K562 (cell line): ENCODE results near the gene PRKAG2. TPM values are rescaled to one million over a fixed set of nuclear protein-coding genes. Genes with fewer than 3 reads are reported as not detected.

Experiments
- BRD4 ChIP-seq: fragments of 200-600 bp; sonication (generic); IDR thresholded peaks from 2 replicates; pipeline ENCODE4 v1.6.1; 2017; ENCODE audit warnings: inconsistent platforms
- CBX5 ChIP-seq: IDR thresholded peaks from 2 replicates; pipeline ENCODE4 v1.6.1; 2014; ENCODE audit warnings: low read depth, borderline replicate concordance
- NCOA6 ChIP-seq: fragments of 450-650 bp; IDR thresholded peaks from 2 replicates; pipeline ENCODE4 v1.6.1; 2017; ENCODE audit warnings: mild to moderate bottlenecking
- POLR2AphosphoS5 ChIP-seq: IDR thresholded peaks from 2 replicates; pipeline ENCODE4 v1.6.1; 2011; ENCODE audit warnings: mild to moderate bottlenecking, low read depth, low read length, moderate library complexity; ENCODE audit not compliant: control insufficient read depth, insufficient read depth
- polyA plus RNA-seq, 8 experiments: library from polyadenylated mRNA; depleted of rRNA in 4 of 8; stranded (reverse) in 5 of 8; unstranded in 3 of 8; fragments of >200 nt; fragmentation: Nextera tagmentation in 2 of 8; fragmentation: Illumina TruSeq in 1 of 8; extraction: Ambion mirVana in 2 of 8; extraction: Trizol in 1 of 8; gene quantifications; 2 replicates each; pipeline versions ENCODE4 v1.2.1 to v1.2.3, GENCODE V29; 2011 to 2014; ENCODE audit warnings: inconsistent platforms in 1 of 8, missing spikeins in 1 of 8
- small RNA-seq: library from RNA; depleted of rRNA; stranded (forward); fragments of <200 nt; gene quantifications from one replicate; pipeline ENCODE3, GENCODE V24; 2014
- total RNA-seq, 7 experiments: library from RNA; depleted of rRNA in 6 of 7; stranded (reverse); fragments of >200 nt in 6 of 7; fragmentation: Illumina TruSeq in 2 of 7; extraction: Trizol in 2 of 7; gene quantifications; 2 replicates each; pipeline versions ENCODE4 v1.2.1 to v1.2.3, GENCODE V29; 2011 to 2021; ENCODE audit warnings: low replicate concordance in 1 of 7
- TF ChIP-seq, protein P1 (sequence below): fragments of 450-650 bp; IDR thresholded peaks from 2 replicates; pipeline ENCODE4 v1.6.1; 2016
- TF ChIP-seq, protein P2 (sequence below): sonication (generic); formaldehyde crosslinking; IDR thresholded peaks from 2 replicates; pipeline ENCODE4 v1.8.1; 2023; ENCODE audit warnings: mild to moderate bottlenecking, missing genetic modification reagents, moderate library complexity

Gene PRKAG2
- total and polyA plus RNA-seq, 9 of the 15 experiments (the other 6 are each of a cell fraction or from before 2014, with no cell fraction given): 0.99 to 5.6 (median 3.3) TPM

- TF ChIP-seq, protein P1, sequence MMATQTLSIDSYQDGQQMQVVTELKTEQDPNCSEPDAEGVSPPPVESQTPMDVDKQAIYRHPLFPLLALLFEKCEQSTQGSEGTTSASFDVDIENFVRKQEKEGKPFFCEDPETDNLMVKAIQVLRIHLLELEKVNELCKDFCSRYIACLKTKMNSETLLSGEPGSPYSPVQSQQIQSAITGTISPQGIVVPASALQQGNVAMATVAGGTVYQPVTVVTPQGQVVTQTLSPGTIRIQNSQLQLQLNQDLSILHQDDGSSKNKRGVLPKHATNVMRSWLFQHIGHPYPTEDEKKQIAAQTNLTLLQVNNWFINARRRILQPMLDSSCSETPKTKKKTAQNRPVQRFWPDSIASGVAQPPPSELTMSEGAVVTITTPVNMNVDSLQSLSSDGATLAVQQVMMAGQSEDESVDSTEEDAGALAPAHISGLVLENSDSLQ: peak; percentile 50; the same call in 1 of the 2 replicates
- TF ChIP-seq NCOA6 (no peak), CBX5 (no peak), POLR2AphosphoS5 (no peak), BRD4 (no peak)
- TF ChIP-seq, protein P2, sequence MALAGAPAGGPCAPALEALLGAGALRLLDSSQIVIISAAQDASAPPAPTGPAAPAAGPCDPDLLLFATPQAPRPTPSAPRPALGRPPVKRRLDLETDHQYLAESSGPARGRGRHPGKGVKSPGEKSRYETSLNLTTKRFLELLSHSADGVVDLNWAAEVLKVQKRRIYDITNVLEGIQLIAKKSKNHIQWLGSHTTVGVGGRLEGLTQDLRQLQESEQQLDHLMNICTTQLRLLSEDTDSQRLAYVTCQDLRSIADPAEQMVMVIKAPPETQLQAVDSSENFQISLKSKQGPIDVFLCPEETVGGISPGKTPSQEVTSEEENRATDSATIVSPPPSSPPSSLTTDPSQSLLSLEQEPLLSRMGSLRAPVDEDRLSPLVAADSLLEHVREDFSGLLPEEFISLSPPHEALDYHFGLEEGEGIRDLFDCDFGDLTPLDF (CRISPR knock-in tag): peak; percentile 26; the same call in 1 of the 2 replicates
These were observed 370.0 kb downstream of the PRKAG2 start (continued) for GRCh38 chr7:151506901-151507382.

Small RNA genes within 50 kb of the gene (small RNA-seq; reads per million reads assigned to genes)
- gene RF00019 (not detected), gene RNU6-604P (not detected)

Other genes starting within 250 kb of the PRKAG2 start
- not detected in 2 replicates for gene GALNTL5, start 79.3 kb upstream of the PRKAG2 start, total RNA-seq (2014; rRNA removed)
- gene GALNTL5, start 79.3 kb upstream of the PRKAG2 start, total RNA-seq (2014; rRNA removed; fragmentation: Illumina TruSeq; extraction: Trizol): not detected in 2 replicates
- not detected in 2 replicates for gene GALNTL5, start 79.3 kb upstream of the PRKAG2 start, total RNA-seq (2015; rRNA removed; fragmentation: Illumina TruSeq; extraction: Trizol)
- gene GALNTL5, start 79.3 kb upstream of the PRKAG2 start, total RNA-seq (2021): not detected in 2 replicates
- not detected in 2 replicates for gene GALNTL5, start 79.3 kb upstream of the PRKAG2 start, polyA plus RNA-seq (2011; rRNA removed)
- gene GALNTL5, start 79.3 kb upstream of the PRKAG2 start, polyA plus RNA-seq (2014; fragmentation: Illumina TruSeq; extraction: Trizol): not detected in 2 replicates
- not detected for gene GALNTL5, start 79.3 kb upstream of the PRKAG2 start, polyA plus RNA-seq (2014; fragmentation: Nextera tagmentation; extraction: Ambion mirVana)
- gene GALNTL5, start 79.3 kb upstream of the PRKAG2 start, polyA plus RNA-seq (2014; rRNA removed): not detected in 2 replicates
- gene GALNT11, start 148.6 kb upstream of the PRKAG2 start, total RNA-seq (2014; rRNA removed): 30.0 and 30.7 TPM in 2 replicates
- 33.3 and 36.5 TPM in 2 replicates for gene GALNT11, start 148.6 kb upstream of the PRKAG2 start, total RNA-seq (2014; rRNA removed; fragmentation: Illumina TruSeq; extraction: Trizol)
- 35.4 and 36.5 TPM in 2 replicates for gene GALNT11, start 148.6 kb upstream of the PRKAG2 start, total RNA-seq (2015; rRNA removed; fragmentation: Illumina TruSeq; extraction: Trizol)
- gene GALNT11, start 148.6 kb upstream of the PRKAG2 start, total RNA-seq (2021): 27.9 and 28.1 TPM in 2 replicates
- 37.3 and 59.5 TPM in 2 replicates for gene GALNT11, start 148.6 kb upstream of the PRKAG2 start, polyA plus RNA-seq (2011; rRNA removed)
- 31.4 and 44.8 TPM in 2 replicates for gene GALNT11, start 148.6 kb upstream of the PRKAG2 start, polyA plus RNA-seq (2014; fragmentation: Illumina TruSeq; extraction: Trizol)
- 10 to 100 TPM in 1 of 2 experiments, 1 to 10 TPM in 1; 8.2 to 11.1 TPM for gene GALNT11, start 148.6 kb upstream of the PRKAG2 start, polyA plus RNA-seq (2014; fragmentation: Nextera tagmentation; extraction: Ambion mirVana)
- 35.5 and 37.9 TPM in 2 replicates for gene GALNT11, start 148.6 kb upstream of the PRKAG2 start, polyA plus RNA-seq (2014; rRNA removed)